Naive thymus-derived CD4-positive, alpha-beta T cell (primary cell): Measurements from ENCODE around the gene EIF3K. TPM values are rescaled to one million over a fixed set of nuclear protein-coding genes. Genes with fewer than 3 reads are reported as not detected.
A peak's percentile ranks its signal among the peaks of the same experiment; 100 is the strongest.
"Not testable (repeated sequence)": the region's sequence is repeated elsewhere in the genome, so short reads cannot be mapped to it uniquely, and the experiment has no call there.

ENCODE experiments used
- ATAC-seq: fragments of 150-1000 bp; cut with Tn5 transposase; 2 replicates; pipeline ENCODE4 v1.10.0; 2021; ENCODE audit warnings: mild to moderate bottlenecking, moderate library complexity
- CTCF ChIA-PET: fragments of 350-600 bp; sonication (Branson Sonifier 250); formaldehyde crosslinking; loops from one replicate; lab custom pipeline; 2021; ENCODE audit warnings: antibody characterized with exemption; lab: Charles Lee
- POLR2A ChIA-PET: fragments of 350-600 bp; sonication (Branson Sonifier 250); formaldehyde crosslinking; loops from one replicate; lab custom pipeline; 2021; ENCODE audit warnings: antibody characterized with exemption, inconsistent platforms; lab: Charles Lee
- DNase-seq, 9 donors: peaks; one replicate each; pipeline versions ENCODE4 v3.0.0 to v3.0.0-alpha.2; 2020 to 2022; ENCODE audit warnings: mixed read lengths in 1 of 9
- H3K27ac ChIP-seq: one replicate; pipeline ENCODE4 v1.7.0; 2013; ENCODE audit warnings: mild to moderate bottlenecking, low read depth, low read length, moderate library complexity
- H3K27me3 ChIP-seq, 2 donors: one replicate each; pipeline ENCODE4 v1.7.0; 2013; ENCODE audit warnings: low read length in 2 of 2, mild to moderate bottlenecking in 2 of 2, moderate library complexity in 2 of 2; ENCODE audit not compliant: control insufficient read depth in 2 of 2, insufficient read depth in 2 of 2
- H3K36me3 ChIP-seq, 3 experiments: 1 replicate in 2 of 3; 2 replicates in 1 of 3; pipeline ENCODE4 v1.7.0; 2013; ENCODE audit warnings: low read length in 3 of 3, mild to moderate bottlenecking in 3 of 3, moderate library complexity in 1 of 3; ENCODE audit not compliant: insufficient read depth in 3 of 3, control insufficient read depth in 2 of 3
- H3K4me1 ChIP-seq, 2 donors: one replicate each; pipeline ENCODE4 v1.7.0; 2013; ENCODE audit warnings: low read length in 2 of 2, mild to moderate bottlenecking in 2 of 2, moderate library complexity in 1 of 2; ENCODE audit not compliant: control insufficient read depth in 2 of 2, insufficient read depth in 2 of 2
- H3K4me3 ChIP-seq: 2 replicates; pipeline ENCODE4 v1.7.0; 2013; ENCODE audit warnings: mild to moderate bottlenecking, low read length
- H3K9me3 ChIP-seq, 3 experiments: 1 replicate in 2 of 3; 2 replicates in 1 of 3; pipeline ENCODE4 v1.7.0; 2013; ENCODE audit warnings: low read length in 3 of 3; ENCODE audit not compliant: control insufficient read depth in 2 of 3
- H3K27ac Mint-ChIP-seq, 9 donors: one replicate each; pipeline ENCODE4 v1.8.0; 2020 to 2022; ENCODE audit warnings: mixed read lengths in 9 of 9, mild to moderate bottlenecking in 8 of 9, moderate library complexity in 5 of 9, inconsistent platforms in 2 of 9
- H3K27me3 Mint-ChIP-seq, 5 donors: one replicate each; pipeline ENCODE4 v1.8.0; 2021 to 2022; ENCODE audit warnings: mixed read lengths in 5 of 5, mild to moderate bottlenecking in 1 of 5
- H3K36me3 Mint-ChIP-seq, 5 donors: one replicate each; pipeline ENCODE4 v1.8.0; 2020 to 2022; ENCODE audit warnings: mixed read lengths in 5 of 5, mild to moderate bottlenecking in 3 of 5, inconsistent platforms in 1 of 5
- H3K4me1 Mint-ChIP-seq, 7 donors: one replicate each; pipeline ENCODE4 v1.8.0; 2020 to 2022; ENCODE audit warnings: mixed read lengths in 7 of 7, mild to moderate bottlenecking in 3 of 7, inconsistent platforms in 1 of 7
- H3K4me3 Mint-ChIP-seq, 10 donors: one replicate each; pipeline ENCODE4 v1.8.0; 2020 to 2022; ENCODE audit warnings: mild to moderate bottlenecking in 10 of 10, mixed read lengths in 10 of 10, moderate library complexity in 6 of 10, inconsistent platforms in 2 of 10
- H3K9me3 Mint-ChIP-seq, 11 donors: one replicate each; pipeline ENCODE4 v1.8.0; 2020 to 2022; ENCODE audit warnings: mixed read lengths in 11 of 11, mild to moderate bottlenecking in 4 of 11, inconsistent platforms in 1 of 11, moderate library complexity in 1 of 11
- intact Hi-C, 2 donors: fragments of 100-400 bp; cut with micrococcal nuclease; formaldehyde crosslinking; loops; one replicate each; pipeline ENCODE4 v1.15.1; 2023
- polyA plus RNA-seq, 2 donors: library from polyadenylated mRNA; unstranded; fragments of 300-500 nt; fragmentation: Illumina TruSeq; gene quantifications; one replicate each; pipeline ENCODE4 v1.2.3, GENCODE V29; 2021
- total RNA-seq, 6 experiments: library from RNA in 5 of 6; stranded (reverse) in 5 of 6; gene quantifications; 1 replicate in 5 of 6; 2 replicates in 1 of 6; pipeline ENCODE4 v1.2.3 and lab custom pipeline; 2021 to 2026

Gene EIF3K
- total and polyA plus RNA-seq, 7 experiments from 2014 or later = 294 to 437 (median 367) TPM

DNA sequence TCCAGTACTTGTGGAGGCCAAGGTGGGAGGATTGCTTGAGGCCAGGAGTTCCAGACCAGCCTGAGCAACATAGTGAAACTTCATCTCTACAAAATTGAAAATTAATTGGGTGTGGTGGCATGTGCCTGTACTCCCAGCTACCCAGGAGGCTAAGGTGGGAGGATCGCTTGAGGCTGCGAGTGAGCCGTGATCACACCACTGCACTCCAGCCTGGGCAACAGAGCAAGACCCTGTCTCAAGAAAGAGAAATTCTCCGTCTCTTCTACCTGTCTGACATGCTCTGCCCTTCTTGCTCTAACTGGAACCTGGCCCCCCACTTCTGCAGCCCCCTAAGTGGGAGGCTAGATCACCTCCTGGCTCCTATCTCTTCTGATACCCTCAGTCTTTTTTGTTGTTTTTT lies 7.4 kb downstream of the EIF3K start:
- Histone ChIP-seq H3K27me3 (no peaks in the 10 kb centered on the region), H3K9me3 (no peaks in the 10 kb centered on the region), H3K4me1 (no peaks in the 10 kb centered on the region), H3K4me3 (no peak overlapping the region), H3K36me3 (peaks cover 7 to 84% (median 13%) of the 10 kb centered on the region in 3 experiments), H3K27ac (no peak overlapping the region)
- intact Hi-C loops = no loop called here
- Mint-ChIP-seq H3K9me3 (peaks cover 0 to 2% (median 0%) of the 10 kb centered on the region in 11 donors), H3K27me3 (no peaks in the 10 kb centered on the region), H3K4me1 (peaks cover 0 to 18% (median 8%) of the 10 kb centered on the region in 7 donors), H3K4me3 (no peak overlapping the region), H3K27ac (no peak overlapping the region), H3K36me3 (peaks cover 5 to 48% (median 20%) of the 10 kb centered on the region in 5 donors)
- ChIA-PET CTCF (no interaction called here), POLR2A (no interaction called here)
- ATAC-seq (no peak), DNase-seq (no peak)

DNA sequence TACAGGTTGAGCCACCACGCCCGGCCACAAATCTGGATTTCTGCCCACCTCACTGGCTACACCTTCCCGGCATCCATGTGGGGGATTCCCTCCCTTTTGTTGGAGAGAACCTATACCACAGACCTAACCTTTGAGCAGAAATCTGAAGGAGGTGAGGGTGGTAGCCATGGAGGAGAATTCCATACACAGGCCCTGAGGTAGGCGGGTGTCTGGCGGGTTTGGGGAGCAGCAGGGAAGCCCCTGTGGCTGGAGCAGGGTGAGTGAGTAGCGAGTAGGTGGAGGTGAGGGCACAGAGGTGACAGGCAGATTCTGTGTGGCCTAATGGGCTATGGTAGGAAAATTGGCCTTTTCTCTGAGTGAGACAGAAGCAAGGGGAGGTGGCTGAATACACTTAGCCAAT lies 10.6 kb downstream of the EIF3K start:
- DNase-seq (no peak), ATAC-seq (no peak)
- intact Hi-C loops = no loop called here
- Mint-ChIP-seq H3K36me3 (peaks cover 5 to 45% (median 20%) of the 10 kb centered on the region in 5 donors), H3K4me1 (peaks cover 4 to 18% (median 9%) of the 10 kb centered on the region in 7 donors), H3K9me3 (no peaks in the 10 kb centered on the region), H3K4me3 (no peak overlapping the region), H3K27me3 (no peaks in the 10 kb centered on the region), H3K27ac (peak overlapping the region in 1 of 9 donors; percentile 34)
- H3K4me1 ChIP-seq = peaks cover under 1 to 2% of the 10 kb centered on the region in 2 donors
- ChIA-PET POLR2A (interaction anchor here (0.6 kb wide), 1 partner anchor 223 kb away, joined by 3 read pairs; no protein-coding TSS in a partner anchor), CTCF (no interaction called here)
- no peak overlapping the region for H3K27ac ChIP-seq
- H3K36me3 ChIP-seq = peaks cover 3 to 67% (median 6%) of the 10 kb centered on the region in 3 experiments
- H3K27me3 ChIP-seq = no peaks in the 10 kb centered on the region
- no peaks in the 10 kb centered on the region for H3K9me3 ChIP-seq
- no peak overlapping the region for H3K4me3 ChIP-seq

DNA sequence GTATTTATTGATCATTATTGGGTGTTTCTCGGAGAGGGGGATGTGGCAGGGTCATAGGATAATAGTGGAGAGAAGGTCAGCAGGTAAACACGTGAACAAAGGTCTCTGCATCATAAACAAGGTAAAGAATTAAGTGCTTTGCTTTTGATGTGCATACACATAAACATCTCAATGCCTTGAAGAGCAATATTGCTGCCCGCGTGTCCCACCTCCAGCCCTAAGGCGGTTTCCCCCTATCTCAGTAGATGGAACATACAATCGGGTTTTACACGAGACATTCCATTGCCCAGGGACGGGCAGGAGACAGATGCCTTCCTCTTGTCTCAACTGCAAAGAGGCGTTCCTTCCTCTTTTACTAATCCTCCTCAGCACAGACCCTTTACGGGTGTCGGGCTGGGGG lies 12.3 kb downstream of the EIF3K start:
- H3K4me3 ChIP-seq, POLR2A ChIA-PET, H3K27me3 Mint-ChIP-seq, H3K27ac ChIP-seq, ATAC-seq, H3K9me3 Mint-ChIP-seq, H3K9me3 ChIP-seq, DNase-seq, H3K4me3 Mint-ChIP-seq, CTCF ChIA-PET, H3K27ac Mint-ChIP-seq, H3K27me3 ChIP-seq: not testable (repeated sequence)
- intact Hi-C loops = loop anchor here in 1 of 2 donors (10.0 kb wide), 1 partner anchor 726 kb away; the partner anchor contains the start of genes SIPA1L3 and WDR87
- Mint-ChIP-seq H3K36me3 (peaks cover 5 to 37% (median 21%) of the 10 kb centered on the region in 5 donors), H3K4me1 (peaks cover 8 to 30% (median 19%) of the 10 kb centered on the region in 7 donors)
- Histone ChIP-seq H3K4me1 (peaks cover 15 to 18% of the 10 kb centered on the region in 2 donors), H3K36me3 (peaks cover 5 to 66% (median 10%) of the 10 kb centered on the region in 3 experiments)

DNA sequence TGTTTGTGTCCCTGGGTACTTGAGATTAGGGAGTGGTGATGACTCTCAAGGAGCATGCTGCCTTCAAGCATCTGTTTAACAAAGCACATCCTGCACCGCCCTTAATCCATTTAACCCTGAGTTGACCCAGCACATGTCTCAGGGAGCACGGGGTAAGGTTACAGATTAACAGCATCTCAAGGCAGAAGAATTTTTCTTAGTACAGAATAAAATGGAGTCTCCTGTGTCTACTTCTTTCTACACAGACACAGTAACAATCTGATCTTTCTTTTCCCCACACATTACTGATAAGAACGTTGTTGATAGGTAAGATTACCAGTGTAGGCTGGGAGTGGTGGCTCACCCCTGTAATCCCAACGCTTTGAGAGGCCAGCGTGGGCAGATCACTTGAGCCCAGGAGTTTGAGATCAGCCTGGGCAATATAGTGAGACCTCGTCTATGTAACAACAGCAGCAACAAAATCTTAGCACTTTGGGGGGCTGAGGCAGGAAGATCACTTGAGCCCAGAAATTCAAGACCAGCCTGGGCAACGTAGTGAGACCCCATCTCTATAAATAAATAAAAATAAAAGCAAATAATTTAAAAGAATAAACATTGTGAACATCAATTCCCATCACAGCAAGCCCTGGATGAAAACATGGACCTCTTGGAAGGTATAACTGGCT lies 13.0 kb downstream of the EIF3K start:
- H3K9me3 ChIP-seq, DNase-seq, CTCF ChIA-PET, H3K9me3 Mint-ChIP-seq, H3K27me3 Mint-ChIP-seq, H3K4me3 ChIP-seq, H3K4me3 Mint-ChIP-seq, H3K27me3 ChIP-seq, H3K27ac ChIP-seq, ATAC-seq: not testable (repeated sequence)
- H3K27ac Mint-ChIP-seq = peak overlapping the region in 1 of 9 donors; percentile 30
- POLR2A ChIA-PET = interaction anchor here (0.6 kb wide), 2 partner anchors 118 to 238 kb away, joined by 3 to 5 read pairs; no protein-coding TSS in a partner anchor
- H3K4me1 ChIP-seq = peaks cover 21 to 23% of the 10 kb centered on the region in 2 donors
- intact Hi-C loops = loop anchor here in 1 of 2 donors (10.0 kb wide), 1 partner anchor 727 kb away; the partner anchor contains the start of genes SIPA1L3 and WDR87
- peaks cover 13 to 36% (median 26%) of the 10 kb centered on the region in 7 donors for H3K4me1 Mint-ChIP-seq
- H3K36me3 ChIP-seq = peaks cover 5 to 64% (median 10%) of the 10 kb centered on the region in 3 experiments
- H3K36me3 Mint-ChIP-seq = peaks cover 5 to 32% (median 24%) of the 10 kb centered on the region in 5 donors

DNA sequence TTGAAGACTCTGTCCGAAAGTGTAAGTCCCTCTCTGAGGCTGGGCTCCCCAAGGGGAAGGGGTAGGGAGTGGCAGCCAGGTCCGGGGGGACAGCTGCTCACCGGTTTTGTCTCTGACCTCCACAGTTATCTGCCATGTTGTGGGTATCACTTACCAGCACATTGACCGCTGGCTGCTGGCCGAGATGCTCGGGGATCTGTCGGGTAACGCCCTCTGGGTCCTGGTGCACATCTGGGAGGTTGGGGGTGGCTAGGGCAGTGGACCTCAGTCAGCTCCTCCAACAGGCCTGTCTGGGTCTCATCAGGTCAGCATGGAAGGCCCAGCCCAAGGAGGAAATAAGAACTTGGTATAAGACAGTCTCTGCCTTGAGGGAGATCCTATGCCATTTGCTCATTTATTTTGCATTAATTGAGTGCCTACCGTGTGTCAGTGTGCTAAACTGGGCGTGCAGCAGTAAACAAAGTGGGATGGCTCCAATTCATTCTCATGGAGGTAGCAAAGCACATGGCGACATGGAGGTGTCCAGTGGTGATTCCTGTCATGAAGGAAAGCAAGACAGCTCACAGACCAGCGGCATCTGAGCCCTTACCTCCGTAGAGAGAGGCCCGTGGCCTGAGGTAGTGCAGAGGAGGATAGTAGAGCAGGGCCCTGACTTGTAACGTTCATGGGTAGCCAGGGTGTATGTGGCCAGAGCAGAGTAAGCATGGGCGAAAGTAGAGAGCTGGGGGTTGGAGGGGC lies 13.7 kb downstream of the EIF3K start:
- POLR2A ChIA-PET = interaction anchor here (0.6 kb wide), 2 partner anchors 118 to 237 kb away, joined by 3 to 5 read pairs; no protein-coding TSS in a partner anchor
- peaks cover 5 to 32% (median 22%) of the 10 kb centered on the region in 5 donors for H3K36me3 Mint-ChIP-seq
- H3K27me3 ChIP-seq = no peaks in the 10 kb centered on the region

More for the DNA sequence above, 13.7 kb downstream of the EIF3K start:
- Mint-ChIP-seq H3K4me3 (no peak overlapping the region), H3K4me1 (peaks cover 14 to 43% (median 33%) of the 10 kb centered on the region in 7 donors), H3K9me3 (no peaks in the 10 kb centered on the region), H3K27ac (peak overlapping the region in 2 of 9 donors; percentile 30 to 45), H3K27me3 (no peaks in the 10 kb centered on the region)
- DNase-seq (no peak), ATAC-seq (no peak)
- Histone ChIP-seq H3K36me3 (peaks cover 5 to 57% (median 10%) of the 10 kb centered on the region in 3 experiments), H3K27ac (no peak overlapping the region), H3K4me3 (no peak overlapping the region), H3K9me3 (no peaks in the 10 kb centered on the region), H3K4me1 (peaks cover 23 to 24% of the 10 kb centered on the region in 2 donors)
- CTCF ChIA-PET = interaction anchor here (1.9 kb wide), 1 partner anchor 14 kb away, joined by 9 read pairs; the partner anchor contains the start of gene EIF3K
- intact Hi-C loops = loop anchor here in 1 of 2 donors (10.0 kb wide), 1 partner anchor 728 kb away; the partner anchor contains the start of genes SIPA1L3 and WDR87
